Dedifferentiated amniotic fluid mesenchymal stem cell (primary cell): ENCODE data around the gene NOBOX.
A peak's percentile ranks its signal among the peaks of the same experiment; 100 is the strongest.
"Not testable (repeated sequence)": the region's sequence is repeated elsewhere in the genome, so short reads cannot be mapped to it uniquely, and the experiment has no call there.

ENCODE experiments used
- DNase-seq: peaks from one replicate; pipeline ENCODE4 v3.0.0-alpha.2; 2016; ENCODE audit errors: extremely low spot score

NOBOX gene

DNA sequence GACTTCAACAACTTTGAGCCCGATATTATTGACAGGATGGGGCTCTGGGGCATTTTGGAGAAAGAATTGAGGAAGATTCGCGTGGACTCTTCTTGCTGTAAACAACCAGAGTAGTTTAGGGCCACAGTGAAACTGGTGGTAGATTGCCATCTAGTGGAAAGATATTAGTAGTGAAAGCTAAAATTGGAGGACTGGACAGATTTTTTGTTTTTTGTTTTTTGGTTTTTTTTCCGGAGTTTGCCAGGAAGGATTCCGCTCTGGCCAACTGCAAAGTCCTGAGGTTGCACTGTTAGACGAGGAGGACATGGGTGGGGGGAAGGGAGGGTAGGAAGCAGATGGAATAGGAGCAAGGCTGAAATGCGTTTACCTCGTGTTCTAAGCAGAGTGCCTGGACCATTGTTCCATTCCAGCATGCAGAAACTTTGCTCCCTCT lies 11.7 kb downstream of the NOBOX start:
- peak; percentile 79 for DNase-seq

DNA sequence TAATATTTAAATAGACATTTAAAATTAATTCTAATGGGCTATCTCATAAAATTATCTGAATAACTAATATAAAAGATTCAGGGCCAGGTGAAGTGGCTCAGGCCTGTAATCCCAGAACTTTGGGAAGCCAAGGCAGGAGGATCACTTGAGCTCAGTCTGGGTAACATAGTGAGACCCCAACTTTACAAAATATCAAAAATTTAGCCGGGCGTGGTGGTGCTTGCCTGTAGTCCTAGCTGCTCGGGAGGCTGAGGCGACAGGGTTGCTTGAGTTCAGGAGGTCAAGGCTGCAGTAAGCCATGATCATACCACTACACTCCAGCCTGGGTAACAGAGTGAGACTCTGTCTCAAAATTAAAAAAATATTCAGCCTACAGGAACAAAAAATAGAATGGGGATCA lies 12.5 kb downstream of the NOBOX start:
- DNase-seq, result no peak

DNA sequence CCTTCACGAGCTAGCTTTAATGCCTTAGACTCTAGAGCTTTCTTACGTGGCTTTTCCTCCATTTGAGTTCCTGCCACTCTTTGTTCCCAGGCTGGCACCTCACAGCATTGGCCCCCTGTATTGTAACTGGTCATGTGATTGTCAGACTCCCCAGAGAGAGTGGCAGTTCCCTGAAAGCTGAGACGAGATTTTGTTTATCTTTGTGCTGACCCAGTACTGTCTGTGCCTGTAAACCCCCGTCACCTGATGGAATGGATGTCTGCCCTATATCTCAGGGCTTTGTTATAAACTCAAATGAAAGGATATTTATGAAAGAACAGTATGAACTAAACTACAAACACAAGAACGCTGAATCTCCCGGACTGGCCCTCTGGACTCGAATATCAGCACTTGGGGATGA lies 13.0 kb downstream of the NOBOX start:
- DNase-seq, result no peak

DNA sequence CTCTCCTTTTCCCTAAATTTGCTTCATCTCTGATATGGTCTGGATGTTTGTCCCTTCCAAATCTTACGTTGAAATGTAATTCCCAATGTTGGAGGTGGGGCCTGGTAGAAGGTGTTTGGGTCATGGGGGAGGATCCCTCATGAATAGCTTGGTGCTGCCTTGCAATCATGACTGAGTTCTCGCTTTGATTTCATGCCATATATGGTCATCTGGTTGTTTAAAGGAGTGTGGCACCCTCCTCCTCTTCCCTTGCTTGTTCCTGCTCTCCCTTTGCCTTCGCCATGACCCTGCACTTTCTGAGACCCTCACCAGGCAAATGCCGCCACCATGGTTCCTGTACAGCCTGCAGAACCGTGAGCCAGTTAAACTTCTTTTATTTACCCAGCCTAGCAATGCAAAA lies 14.5 kb downstream of the NOBOX start:
- no peak for DNase-seq

DNA sequence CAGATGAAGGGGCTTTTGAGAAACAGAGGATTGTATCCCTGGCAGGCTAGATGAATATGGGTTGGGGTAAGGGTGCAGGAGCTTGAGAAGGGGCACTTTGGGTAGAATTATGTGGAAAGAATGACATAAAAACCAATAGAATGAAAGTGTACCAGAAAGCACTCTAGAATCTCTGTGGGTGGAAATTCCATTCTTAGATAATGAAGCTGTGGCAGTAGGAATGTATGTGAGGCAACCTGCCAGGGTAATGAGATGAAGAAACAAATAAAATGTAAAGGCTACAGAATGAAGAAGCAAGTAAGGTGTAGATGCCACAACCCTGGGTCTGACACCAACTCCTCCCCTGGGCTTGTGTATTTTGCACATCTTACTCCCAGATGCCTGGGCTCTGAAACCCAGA lies 16.8 kb downstream of the NOBOX start:
- DNase-seq, result peak; percentile 81

DNA sequence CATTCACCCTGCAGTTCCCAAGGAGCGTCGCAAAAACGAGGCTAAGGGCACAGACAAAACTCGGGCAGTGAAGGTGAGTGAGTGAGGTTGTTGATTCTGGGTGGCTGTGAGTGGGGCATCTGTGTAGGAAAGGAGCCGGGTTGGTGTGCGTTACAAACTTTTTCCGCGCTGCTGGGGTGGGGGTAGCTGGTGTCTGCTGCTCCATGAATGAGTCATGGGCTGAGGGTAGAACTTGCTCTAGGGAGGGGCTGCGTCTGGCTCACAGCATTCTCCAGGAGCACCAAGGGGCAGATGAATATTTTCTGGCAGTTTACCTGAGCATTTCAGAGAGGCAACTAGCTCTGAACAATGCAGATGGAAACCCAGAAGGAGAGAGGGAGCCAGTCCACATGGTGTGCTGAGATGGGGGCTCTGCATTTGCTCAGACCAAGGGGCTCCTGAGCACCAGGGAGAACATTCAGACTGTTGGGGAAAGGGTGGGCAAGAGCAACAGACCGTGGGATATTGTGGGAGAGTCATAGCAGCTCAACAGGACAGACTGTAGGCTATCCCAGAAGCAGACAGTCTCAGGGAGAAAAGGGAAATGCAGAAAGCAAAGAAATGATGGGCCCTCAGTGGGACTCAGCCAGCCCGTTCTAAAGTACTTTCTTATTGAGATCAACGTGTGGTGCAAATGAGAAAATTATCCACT lies 18.8 kb downstream of the NOBOX start:
- DNase-seq, result no peak

DNA sequence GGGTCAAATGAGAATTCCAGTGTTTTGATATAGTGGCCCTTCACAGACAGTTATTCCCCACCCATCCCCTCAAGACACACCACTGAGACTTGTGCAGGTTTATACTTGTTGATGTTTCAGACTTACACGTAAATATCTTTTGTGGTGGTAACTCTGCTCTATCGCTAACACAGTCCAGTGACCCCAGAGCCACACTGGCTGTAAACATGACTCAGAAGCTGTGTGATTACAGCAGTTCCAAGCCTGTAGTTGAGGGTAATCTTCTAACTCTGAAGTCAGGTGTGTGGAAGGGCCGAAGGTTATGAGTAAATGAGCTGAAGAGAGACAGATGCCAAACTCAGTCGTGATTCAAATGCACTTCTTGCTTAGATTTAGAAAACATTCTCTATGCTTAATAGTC lies 19.4 kb downstream of the NOBOX start:
- DNase-seq, result no peak

DNA sequence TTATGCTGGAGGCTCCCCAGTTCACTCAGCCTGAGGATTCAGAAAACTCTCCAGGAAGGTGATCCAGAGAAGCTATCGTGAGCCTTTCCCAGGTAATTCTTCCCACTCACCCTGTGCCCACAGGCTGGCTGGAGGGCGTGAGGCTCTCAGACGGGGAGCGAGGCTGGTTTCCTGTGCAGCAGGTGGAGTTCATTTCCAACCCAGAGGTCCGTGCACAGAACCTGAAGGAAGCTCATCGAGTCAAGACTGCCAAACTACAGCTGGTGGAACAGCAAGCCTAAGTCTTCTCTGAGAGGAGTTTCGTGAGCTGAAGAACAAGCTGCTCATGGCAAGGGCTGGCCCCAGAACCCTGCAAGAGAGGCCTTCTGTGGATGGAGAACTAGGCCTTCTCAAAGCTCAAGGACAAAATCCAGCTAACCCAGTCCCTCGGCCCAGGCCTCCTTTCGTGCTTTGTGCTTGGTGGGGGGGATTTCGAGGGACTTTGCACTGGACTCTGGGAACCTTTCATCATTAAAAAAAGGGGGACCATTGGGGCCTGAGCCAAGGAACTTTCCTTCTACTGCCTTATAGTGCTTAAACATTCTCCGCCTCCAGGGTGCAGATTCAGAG lies 23.6 kb downstream of the NOBOX start:
- no peak for DNase-seq

DNA sequence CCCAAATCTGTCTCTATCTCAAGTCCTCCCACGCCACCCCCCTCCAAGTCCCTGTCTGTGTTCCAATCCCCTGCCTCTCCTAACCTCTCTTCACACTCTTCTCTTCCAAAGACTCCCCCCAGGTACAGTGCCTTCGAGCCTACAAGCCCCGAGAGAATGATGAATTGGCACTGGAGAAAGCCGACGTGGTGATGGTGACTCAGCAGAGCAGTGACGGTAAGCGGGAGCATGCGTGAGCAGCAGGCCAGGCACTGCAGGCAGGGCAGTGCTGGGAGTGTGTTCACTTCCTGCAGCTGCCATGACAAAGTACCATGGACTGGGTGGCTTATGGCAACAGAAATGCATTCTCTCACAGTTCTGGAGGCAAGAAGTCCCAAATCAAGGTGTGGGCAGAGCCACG lies 24.8 kb downstream of the NOBOX start:
- no peak for DNase-seq

DNA sequence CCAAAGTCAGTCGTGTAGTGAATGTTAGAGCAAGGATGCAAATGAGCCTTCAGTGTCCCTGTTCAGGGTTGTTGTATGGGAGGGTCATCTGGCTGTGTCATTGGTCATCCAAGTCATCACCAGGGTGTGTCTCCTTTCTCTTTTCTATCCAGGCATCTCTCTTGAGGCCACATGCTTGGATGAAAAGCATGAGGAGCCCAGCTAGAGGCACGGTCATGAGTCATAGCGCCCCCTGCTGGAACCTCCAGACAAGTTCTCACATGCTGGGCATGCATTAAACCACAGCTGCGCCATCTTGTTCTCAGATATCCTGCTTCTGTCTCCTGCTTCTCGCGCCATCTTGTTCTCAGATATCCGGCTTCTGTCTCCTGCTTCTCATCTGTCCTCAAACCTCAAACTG lies 34.3 kb downstream of the NOBOX start:
- DNase-seq, result not testable (repeated sequence)

DNA sequence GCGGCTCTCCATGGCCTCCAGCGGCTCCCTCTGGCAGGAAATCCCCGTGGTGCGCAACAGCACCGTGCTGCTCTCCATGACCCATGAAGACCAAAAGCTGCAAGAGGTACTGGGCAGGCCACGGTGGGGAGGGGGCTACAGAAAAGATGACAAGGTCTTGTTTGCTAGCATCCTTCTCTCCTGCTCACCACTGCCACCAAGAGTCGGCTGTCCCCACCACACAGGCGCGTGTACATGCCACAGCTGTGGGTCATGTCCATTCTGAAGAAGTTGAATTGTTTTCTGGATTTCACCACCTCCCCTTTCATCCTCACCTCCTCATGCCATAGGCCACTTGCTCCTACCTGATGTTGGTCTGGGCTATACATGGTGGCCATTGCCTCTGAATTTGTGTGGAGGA lies 36.2 kb downstream of the NOBOX start:
- not testable (repeated sequence) for DNase-seq

DNA sequence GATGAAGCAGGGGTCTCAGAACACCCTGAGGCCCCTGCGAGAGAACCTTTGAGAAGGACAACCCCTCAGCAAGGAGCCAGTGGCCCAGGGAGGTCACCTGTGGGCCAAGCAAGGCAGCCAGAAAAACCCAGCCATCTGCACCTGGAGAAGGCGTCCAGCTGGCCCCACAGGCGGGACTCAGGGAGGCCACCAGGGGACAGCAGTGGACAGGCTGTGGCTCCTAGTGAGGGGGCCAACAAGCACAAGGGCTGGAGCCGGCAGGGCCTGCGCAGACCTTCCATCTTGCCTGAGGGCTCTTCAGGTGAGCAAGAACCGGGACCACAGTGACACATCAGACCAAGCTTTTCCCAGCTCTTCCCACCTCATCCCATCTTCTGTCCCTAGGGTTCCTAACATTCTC lies 38.0 kb downstream of the NOBOX start:
- not testable (repeated sequence) for DNase-seq

DNA sequence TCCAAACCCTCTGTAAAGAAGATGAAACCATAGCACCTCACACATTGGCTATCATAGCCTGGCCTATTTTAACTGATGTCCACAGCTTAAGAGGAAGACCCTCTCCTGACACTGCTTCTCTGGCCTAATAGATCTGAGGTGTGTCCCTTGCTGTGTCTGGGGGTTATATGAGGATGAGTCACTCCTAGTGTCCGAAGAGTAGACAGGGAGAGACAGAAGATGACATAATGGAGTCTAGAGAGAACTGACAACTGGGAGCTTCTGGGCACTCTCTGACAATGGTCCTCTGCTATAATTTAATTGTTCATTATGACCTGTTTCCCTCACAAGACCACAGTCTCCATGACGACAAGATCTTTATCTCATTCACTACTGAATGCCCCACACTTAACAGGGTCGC lies 41.4 kb downstream of the NOBOX start:
- not testable (repeated sequence) for DNase-seq

DNA sequence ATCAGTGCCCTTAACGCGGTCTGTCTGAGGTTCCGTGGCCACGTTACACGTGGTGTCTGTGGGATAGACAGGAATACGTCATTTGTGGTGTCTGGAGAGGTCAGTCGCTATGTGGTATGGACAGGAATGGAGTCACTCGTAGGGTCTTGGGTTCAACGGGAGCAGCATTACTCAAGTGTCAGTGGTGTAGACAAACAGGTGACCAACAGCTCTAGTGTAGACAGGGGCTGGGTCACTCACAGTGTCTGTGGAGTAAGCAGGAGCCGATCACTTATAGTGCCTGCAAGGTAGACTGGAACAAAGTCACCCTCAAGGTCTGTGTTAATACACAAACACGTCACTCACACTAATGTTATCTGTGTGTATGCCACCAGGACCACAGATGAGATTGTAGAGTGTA lies 46.6 kb downstream of the NOBOX start:
- not testable (repeated sequence) for DNase-seq

DNA sequence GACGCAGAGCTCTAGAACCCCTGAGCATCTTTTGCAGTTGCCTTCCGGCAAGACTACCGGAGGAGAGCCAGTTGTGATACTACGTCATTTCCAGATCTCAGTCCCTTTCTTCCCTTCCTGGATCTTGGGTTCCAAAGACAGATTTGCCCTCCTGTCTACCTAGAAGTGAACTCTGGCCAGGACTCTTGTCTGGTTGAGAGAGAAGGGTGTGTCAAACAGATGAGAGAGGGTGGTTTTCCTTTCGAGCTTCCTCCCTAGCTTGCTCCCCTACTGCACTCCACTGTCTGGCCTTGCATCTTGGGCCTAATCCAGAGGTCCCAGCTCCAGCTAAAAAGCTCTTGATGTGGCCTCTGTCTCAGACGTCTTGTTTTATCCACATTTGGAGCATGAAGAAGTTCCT lies 47.3 kb downstream of the NOBOX start:
- not testable (repeated sequence) for DNase-seq

DNA sequence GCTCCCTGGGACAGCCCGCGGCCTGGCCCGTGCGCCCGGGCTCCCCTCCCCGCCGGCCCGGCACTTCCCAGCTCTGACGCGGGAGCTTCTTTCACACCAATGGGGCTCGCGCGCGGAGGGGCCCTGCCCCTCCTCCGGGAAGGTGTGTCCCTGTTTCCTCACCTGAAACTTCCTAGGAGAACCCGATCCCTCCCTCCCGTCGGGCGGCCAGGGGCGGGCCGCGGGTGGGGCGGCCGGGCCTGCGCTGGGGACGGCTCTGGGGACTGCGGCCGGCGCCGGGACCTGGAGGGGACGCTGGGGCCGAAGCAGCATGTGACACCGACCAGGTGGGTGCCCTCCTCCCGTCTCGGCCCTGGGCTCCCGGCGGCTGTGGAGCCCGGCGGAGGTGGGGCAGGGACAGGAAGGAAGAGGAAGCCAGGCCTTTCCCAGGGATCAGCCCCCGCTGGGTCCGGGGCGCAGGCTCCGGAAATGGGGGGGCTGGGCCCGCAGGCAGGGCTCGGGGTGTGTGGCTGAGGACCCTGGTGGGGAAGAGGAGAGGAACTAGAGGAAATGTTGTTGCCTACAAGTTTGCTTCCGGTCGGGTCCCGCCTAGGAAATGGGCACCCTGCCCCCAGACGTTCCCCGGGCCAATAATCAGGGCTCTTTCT lies 48.2 kb downstream of the NOBOX start, which contains the start of gene ARHGEF5:
Gene ARHGEF5 (plus strand): TSS at position 227 of the 647 bp plus-strand sequence. CDS start 7,268 bp downstream, outside the sequence.
- DNase-seq, result not testable (repeated sequence)

DNA sequence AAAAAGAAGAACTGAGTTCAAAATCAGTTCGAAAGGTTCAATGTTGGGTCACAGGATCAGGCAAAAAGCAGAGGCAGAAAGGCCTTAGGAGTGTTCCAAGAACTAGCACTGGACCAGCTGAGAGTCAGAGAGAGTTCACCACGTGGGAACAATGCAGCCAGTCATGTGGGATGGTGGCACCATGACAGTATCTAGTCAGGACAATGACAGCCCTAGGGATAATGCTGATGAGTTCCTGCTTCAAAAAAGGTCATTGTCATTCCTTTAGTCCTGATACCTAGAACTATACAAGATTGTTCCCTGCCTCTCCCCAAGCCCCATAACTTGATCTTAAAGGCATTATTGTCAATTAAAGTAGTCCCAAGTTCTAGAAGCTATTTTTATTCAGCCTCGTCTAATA lies 51.8 kb downstream of the NOBOX start:
- DNase-seq, result not testable (repeated sequence)

DNA sequence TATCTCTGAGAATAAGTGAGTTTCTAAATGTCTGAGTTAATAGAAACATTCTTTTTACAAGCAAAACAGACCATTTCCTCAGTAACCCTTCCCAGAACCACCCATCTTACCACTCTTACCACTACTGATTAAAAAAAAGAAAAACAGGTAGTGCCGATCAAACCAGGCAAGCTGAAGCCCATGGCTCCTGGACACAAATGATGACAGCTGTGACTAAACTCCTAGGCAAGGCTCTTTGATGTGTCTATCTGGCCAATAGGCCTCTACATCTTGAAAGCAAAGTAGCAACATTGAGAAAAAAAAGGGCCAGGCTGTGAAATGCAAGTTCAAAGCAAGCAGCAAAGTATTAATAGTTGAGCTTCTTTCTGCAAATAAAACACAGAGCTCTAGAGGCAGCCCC lies 54.9 kb downstream of the NOBOX start:
- DNase-seq, result not testable (repeated sequence)
